Esophagus mucosa (tissue), 1 donor: ENCODE data around the gene SULT6B1. TPM values are rescaled to one million over a fixed set of nuclear protein-coding genes. Genes with fewer than 3 reads are reported as not detected.
"Not testable (repeated sequence)": the region's sequence is repeated elsewhere in the genome, so short reads cannot be mapped to it uniquely, and the experiment has no call there.

ENCODE experiments used
- ATAC-seq: fragments of 200-7000 bp; cut with Tn5 transposase; one replicate; pipeline ENCODE4 v1.9.1; 2020
- total RNA-seq: library from RNA; stranded (reverse); gene quantifications from one replicate; pipeline ENCODE4 v1.2.4, GENCODE V29; 2023
- donor health status: DM: yes; HTN: yes; CAD: no.

SULT6B1 gene
- total RNA-seq, 1 donor from 2014 or later, result not detected

- not testable (repeated sequence) for ATAC-seq
These were observed 7.4 kb upstream of the SULT6B1 start for GRCh38 chr2:37195862-37196319.

DNA sequence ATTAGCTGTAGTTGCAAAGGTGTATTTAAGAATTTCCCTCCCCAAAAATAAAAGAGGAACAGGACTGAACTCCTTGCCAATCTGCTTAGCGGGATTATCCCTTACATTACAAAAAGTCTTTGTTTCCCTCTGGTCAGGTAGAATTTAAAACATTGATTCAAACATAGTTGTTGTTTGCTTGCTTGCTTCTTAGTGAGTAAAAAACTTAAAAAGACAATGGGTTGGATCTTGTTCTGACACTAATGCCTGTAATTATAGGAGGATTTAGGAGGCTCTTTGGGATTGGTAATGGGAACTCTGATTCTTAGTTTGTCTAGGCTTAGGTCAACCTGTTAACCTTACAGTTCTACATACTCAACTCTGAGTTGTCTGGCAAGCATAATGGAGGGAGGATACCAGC lies 4.1 kb upstream of the SULT6B1 start:
- peak; percentile 15 for ATAC-seq

GRCh38 chr2:37191747-37192146 lies 3.3 kb upstream of the SULT6B1 start:
- ATAC-seq, result no peak

DNA sequence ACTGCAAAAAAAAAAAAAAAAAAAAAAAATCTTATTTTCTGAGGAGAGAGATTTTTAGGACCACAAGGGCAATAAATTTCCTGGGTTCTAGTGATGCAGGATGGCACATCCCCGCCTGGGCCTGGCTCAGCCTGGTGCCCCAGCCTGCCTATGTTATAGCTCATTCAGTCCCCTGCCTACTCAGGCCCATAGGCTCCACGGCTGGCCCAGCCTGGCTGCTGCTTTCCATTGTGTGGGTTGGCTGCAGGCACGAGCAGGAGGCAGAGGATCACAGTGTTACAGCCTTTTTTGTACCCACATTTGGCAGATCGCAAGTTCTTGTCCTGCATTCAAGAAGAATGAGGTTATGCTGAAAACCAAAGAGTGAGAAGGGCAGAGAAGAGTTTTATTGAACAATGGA lies 2.8 kb upstream of the SULT6B1 start:
- ATAC-seq, result no peak

- ATAC-seq, result no peak
These were observed 1.8 kb upstream of the SULT6B1 start for GRCh38 chr2:37190290-37190689.

DNA sequence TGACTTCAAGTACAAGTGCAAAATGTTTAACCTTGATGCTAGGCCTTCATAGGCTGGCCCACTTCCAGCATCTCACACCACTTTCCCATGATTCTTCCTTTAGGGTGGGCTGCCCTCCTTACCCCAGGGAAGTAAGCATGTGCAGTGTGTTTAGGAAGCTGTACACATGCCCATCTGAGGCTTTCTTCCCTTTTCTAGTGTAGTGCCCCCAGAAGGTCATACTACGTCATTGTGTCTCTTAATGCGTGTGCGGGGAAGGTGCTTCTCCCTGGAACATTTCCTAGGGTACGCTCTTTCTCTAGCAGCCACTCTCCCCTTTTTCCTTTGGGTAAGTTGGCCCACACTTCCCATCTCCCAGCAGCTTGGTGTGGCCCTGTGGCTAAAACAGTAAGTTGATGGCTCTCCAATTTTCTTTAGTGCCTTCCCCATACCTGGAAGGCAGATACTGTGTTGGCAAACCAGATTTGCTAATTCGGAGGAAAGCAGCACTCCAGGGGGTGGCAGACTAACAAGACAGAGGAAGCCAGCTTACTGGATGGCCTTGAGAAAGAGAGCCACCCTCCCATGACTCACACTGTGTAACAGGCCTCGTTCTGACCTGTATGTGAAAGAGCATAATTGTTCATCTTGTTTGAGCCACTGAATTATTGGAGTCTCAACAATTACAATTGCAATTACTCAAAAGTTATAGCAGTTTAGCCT lies 1.1 kb upstream of the SULT6B1 start:
- peak; percentile 98 for ATAC-seq

- no peak for ATAC-seq
These were observed 6.5 kb downstream of the SULT6B1 start for GRCh38 chr2:37181726-37182684.

DNA sequence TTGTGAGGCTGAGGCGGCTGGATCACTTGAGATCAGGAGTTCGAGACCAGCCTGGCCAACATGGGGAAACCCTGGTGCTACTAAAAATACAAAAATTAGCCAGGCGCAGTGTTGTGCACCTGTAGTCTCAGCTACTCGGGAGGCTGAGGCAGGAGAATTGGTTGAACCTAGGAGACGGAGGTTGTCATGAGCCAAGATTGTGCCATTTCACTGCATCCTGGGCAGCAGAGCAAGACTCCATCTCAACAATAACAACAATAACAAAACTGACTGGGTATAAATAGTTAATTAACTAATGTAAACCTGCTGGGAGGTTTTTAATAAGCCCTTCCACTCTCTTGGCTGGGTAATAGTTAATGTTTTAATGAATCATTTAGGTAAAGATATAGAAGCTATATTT lies 7.8 kb downstream of the SULT6B1 start:
- no peak for ATAC-seq

- ATAC-seq, result no peak
These were observed 8.3 kb downstream of the SULT6B1 start for GRCh38 chr2:37180006-37180639.

GRCh38 chr2:37173741-37174140 lies 14.7 kb downstream of the SULT6B1 start:
- no peak for ATAC-seq

GRCh38 chr2:37171624-37171950 lies 16.9 kb downstream of the SULT6B1 start:
- no peak for ATAC-seq

- peak; percentile 63 for ATAC-seq
These were observed 20.1 kb downstream of the SULT6B1 start for GRCh38 chr2:37168217-37168981.

DNA sequence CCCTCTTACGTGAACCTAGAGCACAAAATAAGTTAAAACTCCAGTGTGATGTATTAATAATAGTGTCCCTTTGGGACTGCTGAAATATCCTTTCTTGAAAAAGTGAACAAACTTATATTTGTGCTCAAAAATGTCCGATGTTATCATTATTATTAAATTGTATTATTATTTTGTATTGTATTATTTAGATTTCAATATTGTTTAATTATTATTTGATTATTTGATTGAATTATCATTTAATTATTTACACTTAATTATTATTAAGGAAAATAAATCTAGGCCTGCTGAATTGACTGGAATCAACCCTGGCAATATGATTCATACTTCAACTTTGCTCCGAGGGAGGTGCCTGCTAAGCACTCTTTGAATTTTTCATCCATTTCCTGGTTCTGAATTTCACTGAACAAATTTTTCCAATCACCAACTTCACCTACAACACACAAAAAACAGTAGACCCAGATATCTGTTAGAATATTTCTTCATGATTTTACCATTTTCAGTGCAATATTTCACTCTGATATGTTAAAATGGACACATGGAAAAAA lies 20.8 kb downstream of the SULT6B1 start:
- no peak for ATAC-seq

- ATAC-seq, result no peak
These were observed 23.7 kb downstream of the SULT6B1 start for GRCh38 chr2:37164757-37165156.

DNA sequence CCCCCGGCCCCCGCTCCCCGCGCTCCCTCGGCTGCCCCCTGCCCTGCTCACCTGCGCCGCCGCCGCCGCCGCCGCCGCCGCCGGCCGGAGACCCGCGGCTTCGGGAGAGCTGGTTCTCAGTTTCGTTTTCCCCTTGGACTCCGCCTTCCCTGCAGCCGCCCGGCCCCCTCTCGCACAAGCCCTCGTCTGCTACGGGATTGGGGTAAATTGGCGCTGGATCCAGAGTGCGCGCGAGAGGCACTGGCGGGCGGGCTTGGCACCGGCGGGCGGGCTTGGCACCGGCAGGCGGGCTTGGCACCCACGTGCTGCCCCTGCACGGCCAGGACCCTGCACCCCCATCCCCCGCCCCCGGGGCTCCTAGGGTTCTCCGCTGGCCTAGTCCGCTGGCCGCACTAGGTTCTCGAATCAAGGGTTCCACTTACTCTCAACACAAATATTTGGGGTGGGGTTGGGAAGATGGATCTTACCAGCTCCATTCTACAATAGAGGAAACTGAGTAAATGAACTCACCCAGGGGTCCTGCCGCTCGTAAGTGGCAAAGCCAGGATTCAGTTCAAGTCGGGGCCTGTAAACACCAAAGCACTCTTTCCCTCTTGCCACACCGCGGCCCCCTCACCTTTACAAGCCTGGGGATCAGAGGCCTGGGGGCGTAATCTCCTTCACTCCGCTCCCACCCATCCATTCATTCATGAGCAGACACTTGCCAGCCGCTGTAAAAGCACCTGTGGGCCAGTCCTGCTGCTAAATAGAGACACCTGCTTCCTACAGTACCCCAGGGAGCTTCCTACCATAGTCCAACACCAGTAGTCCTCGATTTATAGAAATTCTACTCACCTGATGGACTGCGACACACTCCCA lies 31.4 kb downstream of the SULT6B1 start, which contains the start of gene EIF2AK2:
Gene EIF2AK2 (minus strand): TSS at position 124 of the 858 bp plus-strand sequence. CDS start 9,174 bp downstream, outside the sequence.
- ATAC-seq, result peak; percentile 81

GRCh38 chr2:37156071-37156856 lies 32.2 kb downstream of the SULT6B1 start:
- peak; percentile 24 for ATAC-seq

GRCh38 chr2:37154785-37155184 lies 33.7 kb downstream of the SULT6B1 start:
- ATAC-seq, result no peak

GRCh38 chr2:37153224-37153623 lies 35.2 kb downstream of the SULT6B1 start:
- no peak for ATAC-seq

GRCh38 chr2:37149626-37150322 lies 38.7 kb downstream of the SULT6B1 start:
- ATAC-seq, result peak; percentile 39
